Measurements from ENCODE around the gene ACSL5.
"Not testable (repeated sequence)": the region's sequence is repeated elsewhere in the genome, so short reads cannot be mapped to it uniquely, and the experiment has no call there.

Gene ACSL5

DNA sequence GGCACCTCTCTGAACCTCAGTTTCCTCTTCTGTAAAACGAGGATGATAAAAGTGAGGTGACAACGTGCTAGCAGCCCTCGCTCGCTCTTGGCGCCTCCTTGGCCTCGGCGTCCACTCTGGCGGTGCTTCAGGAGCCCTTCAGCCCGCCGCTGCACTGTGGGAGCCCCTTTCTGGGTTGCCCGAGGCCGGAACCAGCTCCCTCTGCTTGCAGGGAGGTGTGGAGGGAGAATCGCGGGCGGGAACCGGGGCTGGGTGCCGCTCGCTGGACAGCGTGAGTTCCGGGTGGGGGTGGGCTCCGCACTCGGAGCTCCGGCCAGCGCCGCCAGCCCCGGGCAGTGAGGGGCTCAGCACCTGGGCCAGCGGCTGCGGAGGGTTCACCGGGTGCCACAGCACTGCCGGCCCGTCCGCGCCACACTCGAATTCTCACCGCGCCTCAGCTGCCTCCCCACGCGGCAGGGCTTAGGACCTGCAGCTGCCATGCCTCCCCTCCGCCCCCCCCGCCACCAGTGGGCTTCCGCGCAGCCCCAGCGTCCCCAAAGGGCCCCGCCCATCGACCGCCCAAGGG lies 24.3 kb upstream of the ACSL5 start:
- no peak for DNase-seq (ENCODE audit: low spot score)

DNA sequence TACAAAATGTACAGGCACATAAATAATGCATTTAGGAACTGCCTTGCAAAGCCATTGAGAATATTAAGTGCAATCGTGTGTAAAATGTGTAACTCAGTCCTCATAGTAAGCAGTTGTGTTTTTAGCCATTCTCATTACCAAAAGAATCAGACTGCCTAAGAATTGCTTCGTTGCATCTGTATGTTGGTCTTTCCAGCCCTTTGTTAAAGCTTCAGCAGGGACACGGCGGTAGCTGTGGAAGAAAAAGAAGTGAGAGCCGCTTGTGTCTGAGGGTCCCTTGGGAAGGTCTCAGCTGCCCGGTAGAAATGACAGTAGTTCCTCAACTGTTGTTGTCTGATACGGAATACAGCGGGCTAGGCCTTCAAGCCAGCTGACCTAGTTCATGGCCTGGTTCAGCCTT lies 22.8 kb upstream of the ACSL5 start:
- DNase-seq (ENCODE audit: low spot score), result no peak

DNA sequence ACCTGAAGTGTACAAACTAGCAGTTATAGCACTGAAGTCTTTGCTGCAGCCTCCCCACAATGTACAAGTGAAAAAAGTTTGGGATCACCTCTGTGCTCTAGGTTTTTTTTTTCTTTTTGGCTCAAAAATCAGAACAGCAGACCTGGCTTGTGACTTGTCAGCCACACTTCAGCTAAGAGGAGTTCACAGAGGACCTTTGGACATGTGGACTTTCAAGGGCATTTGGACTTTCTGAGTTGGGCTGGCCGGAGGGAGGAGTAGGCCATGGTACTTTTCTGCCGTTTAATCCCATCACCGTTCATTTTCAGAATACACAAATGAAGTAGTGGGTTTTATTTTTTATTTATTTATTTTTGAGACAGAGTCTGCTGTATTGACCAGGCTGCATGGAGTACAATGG lies 21.9 kb upstream of the ACSL5 start:
- no peak for DNase-seq (ENCODE audit: low spot score)

DNA sequence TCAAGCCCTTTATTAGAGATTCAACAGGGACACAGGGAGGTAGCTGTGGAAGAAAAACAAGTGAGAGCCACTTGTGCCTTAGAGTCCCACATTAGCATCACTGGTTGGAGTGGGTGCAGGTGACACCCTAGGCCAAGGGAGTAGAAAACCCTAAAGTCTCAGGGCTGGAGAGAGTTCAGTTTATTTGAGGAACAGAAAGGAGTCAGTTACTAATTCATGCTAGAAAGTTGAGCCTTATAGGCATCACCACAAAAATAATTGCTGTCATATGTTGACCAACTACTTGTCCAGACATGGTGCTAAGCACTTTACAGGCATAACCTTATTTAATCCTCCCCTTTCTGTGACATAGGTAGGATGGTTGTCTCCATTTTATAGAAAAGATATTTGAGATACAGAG lies 20.9 kb upstream of the ACSL5 start:
- no peak for DNase-seq (ENCODE audit: low spot score)

DNA sequence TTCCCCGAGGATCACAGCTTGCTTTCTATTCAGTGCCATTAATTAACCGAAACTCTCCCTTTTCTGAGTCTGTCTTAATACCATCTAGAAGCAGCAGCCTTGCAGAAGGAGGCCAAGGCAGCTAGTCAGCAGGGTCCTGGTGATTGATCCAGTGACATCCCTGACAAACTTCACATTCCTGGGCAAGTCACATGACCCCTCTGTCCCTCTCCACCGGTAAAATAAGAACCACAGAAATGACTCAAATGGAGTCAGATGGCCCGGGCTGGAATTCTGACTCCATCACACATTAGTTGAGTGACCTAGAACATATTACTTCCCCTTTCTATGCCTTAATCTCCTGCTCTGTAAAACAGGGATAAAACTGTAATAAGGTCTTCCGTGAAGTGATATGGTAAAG lies 17.2 kb upstream of the ACSL5 start:
- no peak for DNase-seq (ENCODE audit: low spot score)

DNA sequence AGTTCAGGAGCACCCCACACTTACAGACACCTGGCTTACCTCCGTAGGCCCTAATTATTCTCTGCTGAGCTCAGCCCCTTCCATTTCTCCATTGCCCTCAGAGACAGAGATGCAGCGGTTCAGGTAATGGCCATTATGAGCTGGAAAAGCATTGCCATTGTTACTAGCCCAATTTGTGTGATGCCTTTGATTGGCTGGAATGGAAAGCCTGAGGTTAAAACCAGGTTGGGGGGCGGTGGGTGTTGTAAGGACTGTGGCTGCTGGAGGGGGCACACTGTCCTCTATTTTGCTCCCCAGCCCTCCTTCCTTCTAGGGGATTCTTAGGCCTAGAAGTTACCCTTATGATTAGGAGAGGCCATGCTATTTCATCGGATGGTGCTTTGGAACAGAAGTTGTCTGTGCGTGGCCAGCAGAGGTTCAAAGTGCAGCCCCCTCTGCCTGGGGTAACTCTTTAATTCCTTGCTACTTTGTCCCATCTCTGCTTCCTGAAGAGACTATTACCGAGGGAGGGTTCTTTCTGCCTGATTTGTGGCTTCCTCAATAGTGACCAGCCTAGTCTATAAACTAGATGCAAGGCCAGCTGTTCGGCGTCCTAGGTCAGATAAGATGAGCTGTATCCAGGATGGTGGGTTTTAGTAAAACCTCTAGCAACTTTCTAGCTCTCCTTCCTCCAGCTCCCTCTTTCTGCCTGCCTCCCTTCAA lies 14.2 kb upstream of the ACSL5 start:
- DNase-seq (ENCODE audit: low spot score), result no peak

DNA sequence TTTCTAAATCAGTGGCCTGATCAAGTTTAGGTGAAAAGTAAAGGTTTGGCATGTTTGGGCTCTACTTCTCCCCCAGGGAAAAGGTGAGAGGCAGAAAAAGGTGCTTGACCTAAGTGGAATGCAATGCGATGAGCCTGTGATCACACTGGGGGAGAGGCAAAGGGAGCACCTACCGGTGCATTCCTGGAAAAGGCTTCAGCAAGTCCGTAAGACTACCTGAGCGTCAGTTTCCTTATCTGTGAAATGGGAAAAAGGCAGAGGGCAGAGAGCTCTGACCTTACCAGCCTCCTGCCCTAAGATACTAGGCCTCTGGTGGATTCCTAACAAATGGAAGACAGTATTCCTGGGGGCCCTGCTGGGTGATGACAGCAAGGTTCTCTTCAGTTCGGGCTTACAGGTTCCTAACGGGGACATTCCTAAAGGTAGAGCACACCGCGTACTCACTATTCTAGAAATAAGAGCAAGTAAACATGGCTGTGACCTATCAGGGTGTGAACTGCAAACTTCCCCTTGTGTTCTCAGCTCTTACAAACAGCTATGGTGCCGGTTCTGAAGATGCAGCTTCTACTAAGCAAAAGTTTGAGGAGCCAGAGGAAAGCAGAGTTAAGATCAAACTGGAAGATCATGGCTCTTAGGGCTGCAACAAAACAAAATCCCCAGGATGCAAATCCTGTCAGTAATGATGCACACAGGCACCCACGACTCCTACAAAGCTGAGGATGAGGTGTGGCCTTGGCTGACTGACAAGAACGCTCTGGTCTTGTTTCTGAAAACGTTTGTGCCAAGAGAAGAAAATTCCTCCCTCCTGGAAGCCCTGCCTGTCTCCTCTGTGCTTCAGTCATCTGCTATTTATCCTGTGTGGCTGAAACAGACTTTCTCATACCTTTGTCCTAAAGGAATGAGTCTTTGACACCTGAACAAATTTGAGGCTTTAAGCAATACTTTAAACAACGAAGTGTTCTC lies 13.3 kb upstream of the ACSL5 start:
- no peak for DNase-seq (ENCODE audit: low spot score)

DNA sequence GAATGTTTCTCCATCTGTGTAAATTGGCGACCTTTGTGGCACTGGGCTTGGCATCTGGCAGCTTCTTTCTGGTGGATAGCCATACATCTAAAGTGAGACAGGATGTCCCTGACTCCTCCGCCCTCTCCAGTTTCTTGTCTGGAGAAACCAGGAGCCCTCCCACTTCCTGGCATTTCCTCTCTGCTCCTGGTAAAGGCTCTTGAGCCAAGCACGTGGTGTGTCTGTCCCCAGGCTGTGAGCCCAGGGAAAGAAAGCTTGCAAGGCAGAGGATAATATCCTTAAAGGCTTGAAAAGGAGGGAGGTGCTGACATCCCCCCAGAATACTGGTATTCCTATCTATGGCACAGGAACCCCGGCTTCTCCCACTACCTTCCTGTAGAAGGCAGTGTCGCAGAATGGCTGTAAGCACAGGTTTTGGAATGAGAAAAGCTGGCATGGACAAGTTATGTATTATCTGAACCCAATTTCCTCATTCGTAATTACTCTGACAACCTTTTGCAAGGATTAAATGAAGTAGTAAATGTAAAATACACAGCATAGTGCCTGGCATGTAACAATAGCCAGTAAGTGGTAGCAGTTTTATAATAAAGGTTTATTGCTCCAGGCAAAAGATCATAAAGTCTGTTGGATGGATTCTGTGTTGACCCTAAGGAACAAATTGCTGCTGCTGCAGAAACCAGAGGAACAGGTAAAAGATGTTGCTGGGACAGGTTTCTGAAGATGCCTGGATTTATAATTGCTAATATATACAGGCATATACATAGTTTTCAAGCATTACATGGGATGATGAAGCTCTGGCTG lies 11.8 kb upstream of the ACSL5 start:
- no peak for DNase-seq (ENCODE audit: low spot score)

DNA sequence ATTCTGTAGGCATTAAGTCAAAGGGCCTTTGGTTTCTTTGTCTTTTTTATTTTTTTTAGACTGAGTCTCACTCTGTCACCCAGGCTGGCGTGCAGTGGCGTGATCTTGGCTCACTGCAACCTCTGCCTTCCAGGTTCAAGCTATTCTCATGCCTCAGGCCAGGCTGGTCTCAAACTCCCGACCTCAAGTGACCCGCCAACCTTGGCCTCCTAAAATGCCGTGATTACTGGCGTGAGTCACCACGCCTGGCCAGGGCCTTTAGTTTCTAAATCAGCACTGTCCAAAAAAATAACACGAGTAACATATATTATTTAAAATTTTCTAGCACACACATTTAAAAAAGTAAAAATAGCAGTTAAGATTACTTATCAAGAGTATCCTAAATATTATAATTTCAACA lies 11.1 kb upstream of the ACSL5 start:
- no peak for DNase-seq (ENCODE audit: low spot score)

DNA sequence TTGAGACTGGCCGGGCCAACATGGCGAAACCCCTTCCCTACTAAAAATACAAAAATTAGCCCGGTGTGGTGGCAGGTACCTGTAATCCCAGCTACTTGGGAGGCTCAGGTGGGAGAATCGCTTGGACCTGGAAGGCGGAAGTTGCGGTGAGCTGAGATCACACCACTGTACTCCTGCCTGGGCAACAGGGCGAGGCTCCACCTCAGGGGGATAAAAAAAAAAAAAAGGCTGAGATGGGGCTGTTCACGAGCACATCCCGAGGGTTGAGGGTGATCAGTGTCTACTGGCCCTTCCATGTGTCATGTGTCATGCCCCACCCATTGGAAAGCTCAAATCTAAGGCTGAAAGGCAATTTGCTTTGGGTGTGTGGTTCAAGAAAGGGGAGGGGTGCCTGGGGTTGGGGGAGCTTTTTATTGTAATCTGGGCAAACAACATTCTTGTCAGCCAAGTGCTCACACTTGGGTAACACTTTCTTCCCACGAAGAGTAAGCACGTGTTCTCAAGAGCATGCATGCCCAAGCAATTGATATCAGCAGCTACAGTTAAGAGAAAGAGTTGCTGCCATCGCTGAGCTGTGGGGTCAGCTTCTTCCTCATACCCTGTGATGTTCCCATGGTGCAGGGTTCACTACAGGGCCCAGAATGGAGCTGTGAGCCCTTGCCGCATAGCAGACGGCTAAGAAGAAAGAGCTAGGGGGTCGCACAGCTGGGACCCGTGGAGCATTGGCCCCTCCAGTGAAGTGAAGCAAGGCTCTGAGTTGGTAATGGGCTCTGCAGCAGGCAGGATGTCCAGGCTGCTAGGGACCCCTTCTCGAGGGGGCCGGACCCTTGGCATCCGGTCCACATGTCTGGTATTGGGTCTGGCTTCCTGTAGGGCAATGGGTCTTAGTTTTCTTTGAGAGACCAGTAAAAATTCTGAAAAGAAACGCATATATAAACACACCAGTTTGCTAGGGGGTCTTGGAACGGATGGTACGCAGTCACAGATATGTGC lies 9.9 kb upstream of the ACSL5 start:
- no peak for DNase-seq (ENCODE audit: low spot score)

DNA sequence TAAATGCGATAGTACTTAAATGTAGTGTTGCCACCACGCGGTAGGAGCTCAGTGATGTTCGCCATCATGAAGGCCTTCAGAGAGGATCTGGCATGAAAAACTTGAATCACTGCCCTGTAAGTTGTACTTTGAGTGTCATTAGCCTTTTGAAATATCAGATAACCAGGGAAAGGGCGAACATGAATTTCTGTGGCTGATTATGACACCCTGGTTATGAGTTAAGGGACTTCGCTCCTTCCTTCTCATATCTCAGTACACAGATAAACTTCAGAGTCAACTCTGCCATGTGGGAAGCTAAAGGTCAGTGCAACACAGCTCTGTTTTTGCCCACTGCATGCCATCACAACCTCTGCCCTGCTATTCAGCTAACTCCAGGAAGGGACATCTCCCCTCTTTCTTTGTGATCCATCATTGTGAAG lies 8.9 kb upstream of the ACSL5 start:
- no peak for DNase-seq (ENCODE audit: low spot score)

DNA sequence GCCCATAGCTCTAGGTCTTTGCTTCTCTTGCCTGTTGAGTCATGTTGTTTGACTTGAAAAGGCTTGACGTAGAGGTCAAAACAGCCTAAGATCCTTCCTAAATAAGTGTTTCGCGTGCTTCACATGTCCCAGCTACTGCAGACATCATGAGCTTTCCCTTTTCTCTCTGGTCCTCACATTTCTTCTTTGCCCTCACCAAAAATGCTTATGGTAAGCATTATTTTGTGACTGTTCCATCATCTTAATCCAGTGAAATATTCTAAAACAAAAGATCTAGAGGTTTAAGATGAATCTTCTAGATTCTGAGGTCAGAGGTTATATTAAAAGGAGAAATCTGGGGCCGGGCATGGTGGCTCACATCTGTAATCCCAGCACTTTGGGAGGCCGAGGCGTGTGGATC lies 8.5 kb upstream of the ACSL5 start:
- DNase-seq (ENCODE audit: low spot score), result no peak

DNA sequence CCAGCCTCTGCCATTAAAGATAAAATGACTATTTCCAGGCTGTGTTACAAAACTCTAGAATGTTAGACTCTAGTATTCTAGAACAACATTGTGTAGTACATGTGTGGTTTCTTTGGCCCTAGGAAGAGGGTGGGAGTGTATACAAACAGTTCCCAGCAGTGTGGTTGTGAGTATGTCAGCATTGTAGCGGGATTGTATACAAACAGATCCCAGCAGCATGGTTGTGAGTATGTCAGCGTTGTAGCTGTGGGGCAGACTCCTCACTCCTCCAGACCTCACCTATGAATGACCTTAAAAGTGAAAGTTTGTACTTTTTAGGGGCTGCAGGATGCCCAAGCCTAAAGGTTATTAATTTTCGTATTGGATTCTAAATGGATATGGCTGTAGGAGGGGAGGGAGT lies 6.9 kb upstream of the ACSL5 start:
- no peak for DNase-seq (ENCODE audit: low spot score)

DNA sequence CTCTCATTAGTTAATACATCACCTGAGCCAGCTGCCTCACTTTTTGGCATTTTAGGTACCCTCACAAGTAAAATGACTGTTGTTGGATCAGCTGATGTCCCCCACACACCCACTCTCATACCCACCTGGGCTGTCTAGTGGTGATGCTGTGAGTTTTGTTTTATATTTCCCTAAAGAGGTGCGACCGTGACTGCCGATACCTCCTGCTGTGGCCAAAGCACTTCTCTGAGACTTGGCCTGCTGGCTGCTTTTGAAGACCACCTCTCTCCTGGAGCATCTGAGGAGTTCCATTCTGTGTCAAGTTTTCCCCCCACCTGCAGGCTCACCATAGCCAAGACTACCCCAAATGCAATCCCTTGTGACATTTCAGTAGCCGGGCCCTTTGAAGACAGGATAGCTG lies 6.4 kb upstream of the ACSL5 start:
- no peak for DNase-seq (ENCODE audit: low spot score)

DNA sequence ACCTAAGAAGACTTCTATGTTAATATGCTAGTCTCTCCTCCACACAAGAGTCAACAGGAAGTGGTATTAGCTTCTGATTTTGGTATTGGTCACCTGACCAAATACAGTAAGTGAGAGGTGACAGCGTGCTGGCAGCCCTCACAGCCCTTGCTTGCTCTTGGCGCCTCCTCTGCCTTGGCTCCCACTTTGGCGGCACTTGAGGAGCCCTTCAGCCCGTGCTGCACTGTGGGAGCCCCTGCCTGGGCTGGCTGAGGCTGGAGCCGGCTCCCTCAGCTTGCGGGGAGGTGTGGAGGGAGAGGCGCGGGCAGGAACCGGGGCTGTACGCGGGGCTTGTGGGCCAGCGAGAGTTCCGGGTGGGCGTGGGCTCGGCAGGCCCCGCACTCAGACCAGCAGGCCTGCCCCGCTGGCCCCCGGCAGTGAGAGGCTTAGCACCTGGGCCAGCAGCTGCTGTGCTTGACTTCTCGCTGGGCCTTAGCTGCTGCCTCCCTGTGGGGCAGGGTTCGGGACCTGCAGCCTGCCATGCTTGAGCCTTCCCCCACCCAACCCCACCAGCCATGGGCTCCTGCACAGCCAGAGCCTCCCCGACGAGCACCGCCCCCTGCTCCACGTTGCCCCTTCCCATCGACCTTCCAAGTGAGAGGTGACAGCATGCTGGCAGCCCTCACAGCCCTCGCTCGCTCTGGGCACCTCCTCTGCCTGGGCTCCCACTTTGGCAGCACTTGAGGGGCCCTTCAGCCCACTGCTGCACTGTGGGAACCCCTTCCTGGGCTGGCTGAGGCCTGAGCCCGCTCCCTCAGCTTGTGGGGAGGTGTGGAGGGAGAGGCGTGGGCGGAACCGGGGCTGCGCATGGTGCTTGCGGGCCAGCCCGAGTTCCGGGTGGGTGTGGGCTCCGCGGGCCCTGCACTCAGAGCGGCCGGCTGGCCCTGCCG lies 4.2 kb upstream of the ACSL5 start:
- DNase-seq (ENCODE audit: low spot score), result no peak

DNA sequence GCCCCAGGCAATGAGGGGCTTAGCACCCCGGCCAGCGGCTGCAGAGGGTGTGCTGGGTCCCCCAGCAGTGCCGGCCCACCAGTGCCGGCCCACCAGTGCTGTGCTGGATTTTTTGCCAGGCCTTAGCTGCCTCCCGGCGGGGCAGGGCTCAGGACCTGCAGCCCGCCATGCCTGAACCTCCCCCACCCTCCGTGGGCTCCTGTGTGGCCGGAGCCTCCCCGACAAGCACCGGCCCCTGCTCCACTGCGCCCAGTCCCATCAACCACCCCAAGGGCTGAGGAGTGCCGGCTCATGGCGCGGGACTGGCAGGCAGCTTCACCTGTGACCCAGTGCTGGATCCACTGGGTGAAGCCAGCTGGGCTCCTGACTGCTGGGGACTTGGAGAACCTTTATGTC lies 3.5 kb upstream of the ACSL5 start:
- no peak for DNase-seq (ENCODE audit: low spot score)

DNA sequence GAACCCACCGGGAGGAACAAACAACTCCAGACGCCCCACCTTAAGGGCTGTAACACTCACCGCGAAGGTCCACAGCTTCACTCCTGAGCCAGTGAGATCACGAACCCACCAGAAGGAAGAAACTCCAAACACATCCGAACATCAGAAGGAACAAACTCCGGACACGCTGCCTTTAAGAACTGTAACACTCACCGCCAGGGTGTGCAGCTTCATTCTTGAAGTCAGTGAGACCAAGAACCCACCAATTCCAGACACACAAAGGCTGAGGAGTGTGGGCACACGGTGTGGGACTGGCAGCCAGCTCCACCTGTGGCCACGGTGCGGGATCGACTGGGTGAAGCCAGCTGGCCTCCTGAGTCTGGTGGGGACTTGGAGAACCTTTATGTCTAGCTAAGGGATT lies 2.6 kb upstream of the ACSL5 start:
- DNase-seq (ENCODE audit: low spot score), result not testable (repeated sequence)

DNA sequence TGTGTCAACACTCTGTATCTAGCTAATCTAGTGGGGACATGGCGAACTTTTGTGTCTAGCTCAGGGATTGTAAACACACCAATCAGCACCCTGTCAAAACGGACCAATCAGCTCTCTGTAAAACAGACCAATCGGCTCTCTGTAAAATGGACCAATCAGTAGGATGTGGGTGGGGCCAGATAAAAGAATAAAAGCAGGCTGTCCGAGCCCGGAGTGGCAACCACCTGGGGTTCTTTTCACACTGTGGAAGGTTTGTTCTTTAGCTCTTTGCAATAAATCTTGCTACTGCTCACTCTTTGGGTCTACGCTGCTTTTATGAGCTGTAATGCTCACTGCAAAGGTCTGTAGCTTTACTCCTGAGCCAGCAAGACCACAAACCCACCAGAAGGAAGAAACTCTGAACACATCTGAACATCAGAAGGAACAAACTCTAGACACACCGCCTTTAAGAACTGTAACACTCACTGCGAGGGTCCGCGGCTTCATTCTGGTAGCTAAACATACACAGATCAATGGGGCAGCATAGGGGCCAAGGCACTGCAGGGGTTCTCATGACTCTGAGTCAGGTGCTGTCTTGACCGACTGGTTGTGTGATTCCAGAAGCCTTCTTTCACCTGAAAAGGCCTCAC lies 1.6 kb upstream of the ACSL5 start:
- DNase-seq (ENCODE audit: low spot score), result not testable (repeated sequence)

All from hematopoietic multipotent progenitor cell treated with erythropoietin and hydrocortisone succinate and interleukin-3 and kit ligand, for 15 days (in vitro differentiated cells).